ENCODE results near the gene WDR6. TPM values are rescaled to one million over a fixed set of nuclear protein-coding genes. Genes with fewer than 3 reads are reported as not detected.

WDR6 gene
- total and polyA plus RNA-seq, 9 of the 15 experiments (the other 6 are each of a cell fraction or from before 2014, with no cell fraction given), result 8.9 to 90.6 (median 44.7) TPM

GRCh38 chr3:49029563-49029884, 22.3 kb downstream of the WDR6 start (continued):
- TF ChIP-seq GTF2E2 (tag; IDR thresholded peaks at IDR 0.05) (0 out of 2 replicates have a peak, but pooled peaks have one; percentile 35), CEBPG (CRISPR knock-in tag; IDR thresholded peaks at IDR 0.05) (no peak), CEBPG (tag; conservative IDR thresholded peaks at IDR 0.05 in 1 of 2, IDR thresholded peaks at IDR 0.05 in 1 of 2) (peak in 1 of 2 experiments; percentile 51; a peak in 2 of 4 replicates), SMARCE1 (IDR thresholded peaks at IDR 0.05) (no peak)

GRCh38 chr3:49030321-49030720, 23.1 kb downstream of the WDR6 start:
- ChIA-PET POLR2A (interaction anchor here (0.6 kb wide), 2 partner anchors 43 to 321 kb away, joined by 3 read pairs; no protein-coding TSS in a partner anchor), CTCF (ENCODE audit: low intra/inter-chr PET ratio) (no interaction called here)
- in situ Hi-C loops (cut with MboI) (no loop called here), intact Hi-C loops (cut with micrococcal nuclease) (no loop called here)
- H2AFZ ChIP-seq (ENCODE audit: low read depth, low read length), result no peak overlapping the region
- peaks cover 7% of the 10 kb centered on the region for H3K9me1 ChIP-seq (ENCODE audit: control insufficient read depth, insufficient read depth, low read length)
- H3K27ac ChIP-seq (ENCODE audit: extremely low read depth, low read depth, low read length), result no peak overlapping the region
- no peak overlapping the region for H3K4me2 ChIP-seq (ENCODE audit: insufficient read depth, low read length)
- H3K4me3 ChIP-seq, result no peak overlapping the region
- H4K20me1 ChIP-seq (replicated peaks; ENCODE audit: control insufficient read depth, insufficient read depth, low read length), result peaks cover 7% of the 10 kb centered on the region
- peaks cover 80% of the 10 kb centered on the region for H3K36me3 ChIP-seq (ENCODE audit: control insufficient read depth, insufficient read depth, low read length)
- FAIRE-seq (no peak), DNase-seq (ENCODE audit: extremely low read depth in 1 of 4, low spot score in 3 of 4) (peak in 3 of 4 experiments; percentile 28 to 53 (median 47)), ATAC-seq (no peak)
- no peak overlapping the region for H3K9ac ChIP-seq (ENCODE audit: insufficient read depth in 1 of 2, low read depth in 2 of 2, low read length in 2 of 2)
- BruUV-seq (replicated peaks), result no TSS peak
- 41% methylated on average over 4 of the region's 6 CpGs for WGBS (ENCODE audit: insufficient coverage, low coverage, missing lambda C conversion rate)
- no peaks in the 10 kb centered on the region for H3K27me3 ChIP-seq (ENCODE audit: control insufficient read depth in 2 of 2, insufficient read depth in 2 of 2, low read length in 2 of 2)
- peaks cover 41% of the 10 kb centered on the region for H3K79me2 ChIP-seq (ENCODE audit: control insufficient read depth, insufficient read depth, low read length)
- H3K4me1 ChIP-seq (replicated peaks in 1 of 2; ENCODE audit: control insufficient read depth in 2 of 2, insufficient read depth in 2 of 2, low read length in 2 of 2), result peaks cover 28 to 37% of the 10 kb centered on the region in 2 experiments; a peak in 4 of 5 replicates
- no peaks in the 10 kb centered on the region for H3K9me3 ChIP-seq (replicated peaks; ENCODE audit: control insufficient read depth, insufficient read depth, low read depth, low read length)
- peak; percentile 59 for TF ChIP-seq CBFA2T3 (IDR thresholded peaks at IDR 0.05)
- TF ChIP-seq ZNF124 (CRISPR knock-in tag; IDR thresholded peaks at IDR 0.05), result no peak
- no peak for TF ChIP-seq RNF2 (IDR thresholded peaks at IDR 0.05)
- TF ChIP-seq ZNF77 (CRISPR knock-in tag; IDR thresholded peaks at IDR 0.05), result no peak
- peak; percentile 25; the same call in 1 of the 2 replicates for TF ChIP-seq NCOR1 (IDR thresholded peaks at IDR 0.05)
- peak; percentile 64 for TF ChIP-seq ZNF316 (IDR thresholded peaks at IDR 0.05)
- TF ChIP-seq CREM (IDR thresholded peaks at IDR 0.05; ENCODE audit: low read depth), result peak; percentile 45; the same call in 1 of the 2 replicates
- 0 out of 2 replicates have a peak, but pooled peaks have one; percentile 18 for TF ChIP-seq CBFA2T2 (conservative IDR thresholded peaks at IDR 0.05)
- no peak for TF ChIP-seq CREB5 (CRISPR knock-in tag; IDR thresholded peaks at IDR 0.05)
- TF ChIP-seq TCFL5 (CRISPR knock-in tag; conservative IDR thresholded peaks at IDR 0.05), result no peak
- TF ChIP-seq C11orf30 (IDR thresholded peaks at IDR 0.05; ENCODE audit: low read depth), result peak; percentile 29; the same call in 1 of the 2 replicates
- TF ChIP-seq TCF3 (CRISPR knock-in tag; IDR thresholded peaks at IDR 0.05), result peak; percentile 58
- TF ChIP-seq RCOR1 (IDR thresholded peaks at IDR 0.05; ENCODE audit: borderline replicate concordance in 1 of 2, low read depth in 2 of 2, low read length in 2 of 2), result 0 out of 4 replicates have a peak, but pooled peaks of 1 of the 2 experiments have one; percentile 6
